GM20000 (cell line): ENCODE results near the gene C22orf39.

Experiments used
- DNase-seq: peaks from one replicate; pipeline ENCODE4 v3.0.0; 2012; ENCODE audit warnings: low spot score
- TF ChIP-seq, protein P1 (sequence below): IDR thresholded peaks from 2 replicates; pipeline ENCODE4 v1.5.1; 2012; ENCODE audit warnings: mild to moderate bottlenecking, control low read depth; ENCODE audit errors: extremely low read depth, missing control alignments

The C22orf39 gene

GRCh38 chr22:19401483-19401882, 46.0 kb downstream of the C22orf39 start:
- TF ChIP-seq, protein P1, sequence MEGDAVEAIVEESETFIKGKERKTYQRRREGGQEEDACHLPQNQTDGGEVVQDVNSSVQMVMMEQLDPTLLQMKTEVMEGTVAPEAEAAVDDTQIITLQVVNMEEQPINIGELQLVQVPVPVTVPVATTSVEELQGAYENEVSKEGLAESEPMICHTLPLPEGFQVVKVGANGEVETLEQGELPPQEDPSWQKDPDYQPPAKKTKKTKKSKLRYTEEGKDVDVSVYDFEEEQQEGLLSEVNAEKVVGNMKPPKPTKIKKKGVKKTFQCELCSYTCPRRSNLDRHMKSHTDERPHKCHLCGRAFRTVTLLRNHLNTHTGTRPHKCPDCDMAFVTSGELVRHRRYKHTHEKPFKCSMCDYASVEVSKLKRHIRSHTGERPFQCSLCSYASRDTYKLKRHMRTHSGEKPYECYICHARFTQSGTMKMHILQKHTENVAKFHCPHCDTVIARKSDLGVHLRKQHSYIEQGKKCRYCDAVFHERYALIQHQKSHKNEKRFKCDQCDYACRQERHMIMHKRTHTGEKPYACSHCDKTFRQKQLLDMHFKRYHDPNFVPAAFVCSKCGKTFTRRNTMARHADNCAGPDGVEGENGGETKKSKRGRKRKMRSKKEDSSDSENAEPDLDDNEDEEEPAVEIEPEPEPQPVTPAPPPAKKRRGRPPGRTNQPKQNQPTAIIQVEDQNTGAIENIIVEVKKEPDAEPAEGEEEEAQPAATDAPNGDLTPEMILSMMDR, result no peak
- no peak for DNase-seq

DNA sequence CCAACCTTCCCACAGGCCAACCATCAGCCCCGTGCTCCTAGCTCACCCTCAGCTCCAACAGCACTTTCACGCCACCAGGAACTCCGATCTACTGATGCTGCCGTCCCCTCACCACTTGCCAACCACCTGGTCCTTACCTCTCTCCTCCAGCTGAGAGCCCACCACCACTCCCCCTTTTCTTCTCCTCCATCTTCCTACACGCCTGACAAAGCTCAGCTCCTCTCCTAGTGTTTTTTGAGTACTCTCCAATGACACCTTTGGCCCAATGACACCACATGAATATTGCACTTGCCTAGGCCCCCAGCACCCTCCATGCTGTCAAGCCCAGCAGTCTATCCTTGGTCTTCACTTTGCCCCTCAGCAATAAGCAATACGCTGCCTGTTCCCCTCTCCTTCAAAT, 46.6 kb downstream of the C22orf39 start:
- TF ChIP-seq, protein P1, result no peak

GRCh38 chr22:19398652-19399051, 48.9 kb downstream of the C22orf39 start:
- TF ChIP-seq, protein P1, result no peak
- no peak for DNase-seq

More for the DNA sequence above, 46.6 kb downstream of the C22orf39 start:
- DNase-seq, result no peak

- DNase-seq, result no peak
- TF ChIP-seq, protein P1, result no peak
Observed at GRCh38 chr22:19398206-19398605, 49.3 kb downstream of the C22orf39 start.

DNA sequence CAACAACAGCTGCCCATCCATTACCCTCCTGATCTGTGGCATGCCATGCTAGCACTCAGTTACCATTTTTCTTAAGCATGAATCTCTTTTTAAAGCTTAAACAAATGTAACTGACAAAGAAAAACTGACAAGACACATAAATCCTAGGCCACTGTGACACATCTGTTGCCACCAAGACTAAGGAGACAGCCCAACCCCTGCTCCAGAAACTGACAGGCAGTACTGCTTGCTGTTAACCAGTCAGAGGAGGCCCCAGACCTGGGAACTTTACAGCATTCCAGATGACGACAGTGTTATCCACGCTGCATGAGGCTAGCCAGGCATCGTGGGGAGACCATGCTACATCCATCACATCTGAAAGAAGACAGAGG, 49.8 kb downstream of the C22orf39 start:
- TF ChIP-seq, protein P1, result no peak
- no peak for DNase-seq

DNA sequence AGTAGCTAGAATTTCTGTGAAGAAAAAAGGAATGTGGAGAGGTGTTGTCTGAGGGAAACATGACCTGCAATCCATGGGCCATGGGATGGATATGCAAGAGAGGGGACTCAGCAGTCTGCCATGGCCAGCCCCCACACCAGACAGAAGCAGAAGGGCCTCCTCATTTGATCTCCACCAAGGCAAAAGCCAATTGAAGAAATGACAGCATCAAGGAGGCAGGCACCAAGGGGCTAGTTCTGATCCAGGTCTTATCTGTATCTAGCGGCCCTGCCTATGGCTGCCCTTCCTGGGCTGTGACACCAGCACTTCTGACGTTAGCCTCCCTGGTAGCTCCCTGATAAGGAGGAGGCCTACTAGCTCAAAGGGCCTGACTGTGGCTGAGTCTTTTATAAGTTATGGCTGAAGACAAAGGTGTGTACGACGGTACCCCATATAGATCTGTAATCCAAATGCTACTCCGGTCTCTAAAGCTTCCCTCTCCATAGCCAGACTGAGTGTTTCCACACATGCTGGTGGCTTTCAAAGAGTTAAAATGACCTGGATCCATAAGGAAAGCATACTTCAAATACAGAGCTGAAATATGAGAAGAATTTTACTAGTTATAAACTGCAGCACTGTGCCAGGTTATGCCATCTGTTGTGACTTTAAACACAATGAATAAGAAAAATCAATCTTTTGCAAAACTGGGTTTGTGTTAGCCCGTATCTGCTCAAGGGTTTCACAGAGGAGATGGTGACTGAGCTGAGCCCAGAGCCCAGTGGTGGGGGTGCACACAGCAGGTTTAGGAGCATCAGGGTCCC, 50.4 kb downstream of the C22orf39 start:
- no peak for DNase-seq
- TF ChIP-seq, protein P1, result no peak

- no peak for DNase-seq
- TF ChIP-seq, protein P1, result no peak
Observed at GRCh38 chr22:19396561-19396933, 51.0 kb downstream of the C22orf39 start.
